ENCODE measurements around the gene SRL.

Gene SRL
- 0 reads per million in 4 donors for total RNA-seq

DNA sequence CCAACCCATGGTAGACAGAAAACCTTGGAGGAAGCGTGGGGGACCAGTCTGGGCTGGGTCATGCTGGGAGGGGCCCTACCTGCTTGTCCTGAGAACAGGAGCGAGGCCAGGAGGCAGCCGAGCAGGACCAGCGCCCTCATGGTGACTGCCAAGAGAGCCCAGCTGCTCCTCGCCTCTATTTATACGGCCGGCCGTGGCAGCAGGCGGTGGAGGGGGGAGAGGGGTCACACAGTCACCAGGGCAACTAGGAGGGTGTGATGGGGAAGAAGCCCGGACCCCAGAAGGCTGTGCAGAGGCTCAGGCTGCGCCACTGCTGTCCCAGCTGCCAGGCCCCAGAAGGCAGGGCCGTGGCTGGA lies at the start of gene SRL:
TSS of gene SRL (minus strand) at position 153 of the 356 bp plus-strand sequence. CDS start at position 140, 13 bp downstream.
- DNase-seq = no peak

- DNase-seq = no peak
These were observed 48.5 kb upstream of the SRL start for GRCh38 chr16:4290236-4290830.

- peak; percentile 61 to 79 (median 73) for DNase-seq
These were observed 46.5 kb upstream of the SRL start for GRCh38 chr16:4288148-4288921.

DNA sequence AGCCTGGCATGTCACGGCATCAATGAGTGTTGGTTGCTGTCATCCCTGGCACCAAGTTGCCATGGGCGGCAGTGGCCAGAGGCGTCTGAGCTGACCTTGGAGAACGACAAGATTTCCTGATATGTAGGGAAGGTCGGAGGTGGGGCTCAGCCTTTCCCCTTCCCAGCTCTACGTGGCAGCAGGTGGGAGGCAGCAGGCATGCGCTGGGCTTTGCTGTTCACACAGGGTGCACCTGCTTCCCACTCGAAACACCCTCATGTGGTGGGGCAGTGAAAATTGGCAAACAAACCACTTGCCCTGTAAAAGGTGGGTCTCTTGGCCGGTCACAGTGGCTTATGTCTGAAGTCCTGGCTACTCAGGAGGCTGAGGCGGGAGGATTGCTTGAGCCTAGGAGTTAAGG lies 43.3 kb upstream of the SRL start:
- DNase-seq = no peak

DNA sequence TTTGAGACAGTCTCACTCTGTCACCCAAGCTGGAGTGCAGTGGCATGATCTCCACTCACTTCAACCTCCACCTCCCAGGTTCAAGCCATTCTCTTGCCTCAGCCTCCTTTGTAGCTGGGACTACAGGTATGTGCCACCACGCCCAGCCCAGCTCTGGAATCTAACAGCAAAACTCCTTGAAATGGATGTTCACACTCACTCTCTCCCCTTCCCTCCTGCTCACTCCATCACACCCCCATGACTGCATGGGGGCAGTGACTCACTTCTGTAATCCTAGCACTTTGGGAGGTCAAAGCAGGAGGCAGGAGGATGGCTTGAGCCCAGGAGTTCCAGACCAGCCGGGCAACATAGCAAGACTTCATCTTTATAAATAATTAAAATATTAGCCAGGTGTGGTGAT lies 42.1 kb upstream of the SRL start:
- DNase-seq = no peak

DNA sequence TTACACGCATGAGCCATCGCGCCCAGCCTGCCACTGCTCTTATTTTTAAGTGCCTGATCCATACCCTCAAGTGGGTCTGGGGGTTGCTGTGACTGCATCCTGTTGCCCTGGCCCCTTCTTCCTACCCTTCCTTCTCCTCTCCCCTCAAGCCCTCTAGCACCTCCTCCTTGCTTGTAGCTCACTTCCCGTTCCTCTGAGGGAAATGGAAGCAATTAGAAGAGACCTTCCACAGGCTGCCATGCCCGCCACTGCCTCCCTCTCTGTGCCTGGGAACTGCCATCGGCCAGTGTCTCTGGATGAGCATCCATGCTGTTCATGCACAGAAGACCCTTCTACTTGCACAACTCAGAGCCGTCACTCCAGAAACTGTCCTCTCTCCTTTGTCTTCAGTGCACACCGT lies 41.6 kb upstream of the SRL start:
- DNase-seq = no peak

GRCh38 chr16:4280625-4281024 lies 38.7 kb upstream of the SRL start:
- no peak for DNase-seq

DNA sequence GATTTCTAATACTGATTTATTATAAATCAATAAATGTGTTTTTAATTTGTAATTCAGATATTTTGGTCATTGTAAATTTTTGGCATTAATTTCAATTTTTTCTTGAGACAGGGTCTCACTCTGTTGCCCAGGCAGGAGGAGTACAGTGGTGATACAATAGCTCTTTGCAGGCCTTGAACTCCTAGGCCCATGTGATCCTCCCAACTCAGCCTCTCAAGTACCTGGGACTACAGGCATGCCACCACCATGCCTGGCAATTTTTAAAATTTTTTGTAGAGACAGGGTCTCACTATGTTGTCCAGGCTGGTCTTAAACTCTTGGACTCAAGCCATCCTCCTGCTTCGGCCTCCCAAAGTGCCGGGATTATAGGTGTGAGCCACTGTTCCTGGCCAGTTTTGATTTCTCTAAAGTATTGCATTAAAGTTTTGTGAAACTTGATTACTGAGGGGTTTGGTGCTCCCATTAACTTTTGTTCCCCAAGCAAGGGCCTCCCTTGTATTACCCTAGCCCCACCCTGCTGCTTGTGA lies 36.2 kb upstream of the SRL start:
- DNase-seq = no peak

DNA sequence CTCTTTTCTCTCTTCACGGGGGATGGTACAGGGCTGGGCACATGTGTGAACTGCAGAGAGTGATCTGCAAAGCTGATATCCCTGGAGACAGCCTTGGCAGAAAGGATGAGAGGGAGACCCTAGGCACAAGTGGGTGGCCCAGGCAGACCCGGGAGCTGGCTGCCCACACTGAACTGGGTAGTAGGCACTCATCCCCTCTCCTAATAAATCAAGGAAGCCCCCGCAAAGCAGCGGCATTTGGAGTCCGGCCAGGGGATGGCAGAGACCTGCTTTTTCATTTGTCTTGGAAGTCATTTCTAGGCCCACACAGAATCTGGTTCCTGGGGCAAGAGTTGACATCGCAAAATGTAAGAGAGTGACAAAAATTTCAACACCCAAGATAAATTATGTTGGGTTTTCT lies 34.0 kb upstream of the SRL start:
- no peak for DNase-seq

DNA sequence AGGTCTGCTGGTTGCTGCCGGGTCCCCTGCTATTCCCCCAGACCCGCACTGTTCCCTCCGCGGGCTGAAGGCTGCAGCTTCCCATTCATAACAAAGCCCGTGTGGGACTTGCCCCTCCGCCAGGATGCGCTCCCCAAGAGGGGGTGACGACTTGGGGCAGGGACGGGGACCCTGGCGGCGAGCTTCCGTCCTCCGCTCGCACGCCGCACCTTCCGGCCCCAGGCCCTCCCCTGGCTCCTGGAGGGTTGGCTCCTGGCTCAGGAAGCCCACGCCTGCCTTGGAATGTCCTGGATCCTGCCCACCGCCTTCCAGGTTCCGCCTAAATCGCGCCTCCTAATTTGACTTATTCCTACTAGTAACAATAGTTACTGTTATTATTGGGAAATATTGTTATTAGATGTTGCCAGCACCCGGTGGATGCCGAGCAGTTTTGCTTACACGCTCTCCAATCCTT lies 32.0 kb upstream of the SRL start:
- peak; percentile 19 to 54 (median 30) for DNase-seq

DNA sequence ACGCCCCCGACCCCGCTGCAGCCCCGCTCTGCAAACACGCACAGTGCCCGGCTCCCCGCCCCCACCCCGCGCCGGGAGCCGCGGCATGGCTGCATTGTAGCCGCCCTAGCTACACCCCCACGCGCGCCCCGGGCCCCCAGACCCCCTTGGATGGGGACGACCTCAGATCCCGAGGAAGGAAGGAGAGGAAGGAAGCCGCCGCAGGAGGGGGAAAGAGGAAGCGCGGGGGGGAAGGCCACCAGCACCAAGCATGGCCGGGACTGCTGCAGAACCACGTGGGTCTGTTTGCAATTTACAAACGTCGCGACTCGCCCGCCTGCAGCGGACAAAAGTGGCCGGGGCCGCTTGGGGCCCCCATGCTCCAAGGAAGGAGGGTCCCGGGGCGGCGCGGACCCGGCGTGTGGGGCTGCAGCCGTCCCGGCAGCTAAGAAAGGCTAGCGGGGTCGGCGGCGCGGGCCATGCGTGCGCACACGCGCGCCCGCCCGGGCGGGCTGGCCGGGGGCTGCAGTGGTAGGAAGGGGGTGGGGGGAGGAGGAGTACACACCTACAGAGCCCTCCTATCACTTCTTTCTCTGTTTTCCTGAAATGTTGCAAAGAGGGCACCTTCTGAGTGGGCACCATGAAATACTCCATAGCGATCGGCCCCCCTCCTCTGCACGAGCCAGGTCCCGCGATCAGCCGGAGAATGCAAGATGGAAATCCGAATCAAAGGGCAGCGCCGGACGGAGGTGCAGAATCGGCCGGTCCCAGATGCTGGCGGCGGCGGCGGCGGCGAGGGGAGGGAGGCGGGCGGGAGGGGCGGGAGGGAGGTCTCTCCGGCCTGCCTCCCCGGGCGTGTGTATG lies 30.5 kb upstream of the SRL start:
- peak; percentile 19 to 44 (median 38) for DNase-seq

- peak; percentile 74 to 90 (median 82) for DNase-seq
These were observed 29.6 kb upstream of the SRL start for GRCh38 chr16:4271176-4272113.

DNA sequence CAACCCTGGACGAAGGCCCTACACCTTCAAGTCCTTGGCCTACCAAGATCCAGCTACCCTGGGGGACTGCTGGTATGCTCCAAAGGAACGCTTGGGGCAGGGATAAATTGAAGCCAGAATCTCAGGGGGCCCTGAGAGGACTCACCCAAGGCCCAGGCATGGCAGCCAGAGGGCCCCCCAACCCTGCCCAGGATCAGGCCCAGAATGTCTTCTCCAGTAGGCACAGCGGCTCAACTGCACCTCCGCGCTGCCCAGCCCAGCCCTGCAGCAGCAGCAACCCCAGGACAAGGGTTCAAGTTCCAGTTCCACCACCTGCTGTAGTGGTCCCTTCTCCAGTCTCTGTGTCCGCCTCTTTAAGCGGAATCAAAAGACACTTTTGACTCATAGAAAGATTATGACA lies 28.7 kb upstream of the SRL start:
- DNase-seq = no peak

DNA sequence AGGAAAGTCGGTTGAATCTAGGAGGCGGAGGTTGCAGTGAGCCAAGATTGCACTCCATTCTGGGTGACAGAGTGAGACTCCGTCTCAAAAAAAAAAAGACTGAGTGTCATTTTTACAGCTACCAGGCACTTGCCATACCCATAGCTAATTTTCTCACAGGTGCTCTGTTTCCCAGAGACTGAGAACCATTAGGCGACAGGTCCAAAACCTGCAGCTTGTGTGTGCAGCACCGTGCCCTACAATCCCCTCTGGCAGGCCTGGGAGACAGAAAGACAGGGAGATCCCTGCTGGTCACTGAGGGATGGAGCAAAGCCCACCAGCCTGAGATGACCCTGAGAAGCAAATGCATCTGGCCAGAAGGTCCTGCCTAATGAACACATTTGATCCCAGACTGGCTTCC lies 28.2 kb upstream of the SRL start:
- no peak for DNase-seq

GRCh38 chr16:4266372-4266771 lies 24.5 kb upstream of the SRL start:
- DNase-seq = no peak

- no peak for DNase-seq
These were observed 23.8 kb upstream of the SRL start for GRCh38 chr16:4265676-4266075.

- no peak for DNase-seq
These were observed 22.7 kb upstream of the SRL start for GRCh38 chr16:4264546-4264945.

- no peak for DNase-seq
These were observed 21.9 kb upstream of the SRL start for GRCh38 chr16:4263504-4264436.

- DNase-seq = no peak
These were observed 20.5 kb upstream of the SRL start for GRCh38 chr16:4262303-4262835.

DNA sequence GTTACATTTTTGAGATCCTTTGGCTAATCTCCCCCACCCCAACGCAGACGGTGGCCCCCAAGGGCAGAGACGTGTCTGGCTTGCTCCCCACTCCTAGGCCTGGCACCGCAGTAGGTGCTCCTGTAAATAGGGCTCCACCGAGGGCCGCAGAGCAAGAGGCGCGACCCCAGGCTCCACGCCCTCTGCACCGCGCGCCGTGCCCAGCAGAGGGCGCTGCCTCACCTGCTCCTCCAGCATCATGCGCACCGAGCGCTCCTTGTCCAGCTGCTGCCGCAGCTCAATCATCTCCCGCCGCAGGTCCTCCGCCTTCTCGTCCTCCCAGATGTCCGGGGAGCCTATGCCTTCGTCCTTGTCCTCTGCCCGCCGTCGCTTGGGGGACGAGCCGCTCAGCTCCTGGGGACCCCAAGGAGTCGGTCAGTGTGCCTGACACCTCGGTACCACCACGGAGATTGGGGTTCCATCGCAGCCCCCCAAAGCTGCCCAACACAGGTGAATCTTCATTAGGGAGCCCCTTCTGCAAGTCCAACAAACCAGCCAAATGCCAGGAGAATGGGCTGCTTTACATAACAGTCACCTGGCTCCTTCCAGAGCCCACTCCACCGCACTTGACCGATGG lies 19.8 kb upstream of the SRL start:
- DNase-seq = peak in 3 of 5 donors; percentile 12 to 50 (median 24)

Data from T-helper 1 cell (primary cell).